ENCODE results near the gene AVL9.

DNA sequence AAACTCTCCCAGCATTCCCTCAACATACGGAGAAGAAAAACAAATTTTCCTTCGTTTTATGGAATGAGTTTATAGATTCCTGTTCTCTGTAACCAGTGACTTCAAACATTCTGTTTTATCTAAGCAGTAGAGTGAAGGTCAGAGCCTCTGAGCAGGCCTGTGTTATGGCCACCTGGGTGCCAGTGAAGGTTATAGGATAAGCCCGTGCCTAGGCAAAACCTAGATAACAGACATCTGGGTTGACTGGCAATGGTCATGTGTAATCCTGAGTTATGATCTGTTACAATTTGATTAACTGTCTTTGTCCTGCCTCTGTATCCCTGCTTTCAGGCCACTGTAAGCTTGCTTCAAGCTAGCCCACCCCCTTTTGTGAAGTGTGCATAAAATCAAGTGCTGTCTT is 13.4 kb upstream of the AVL9 start:
- TF ChIP-seq, protein P1, sequence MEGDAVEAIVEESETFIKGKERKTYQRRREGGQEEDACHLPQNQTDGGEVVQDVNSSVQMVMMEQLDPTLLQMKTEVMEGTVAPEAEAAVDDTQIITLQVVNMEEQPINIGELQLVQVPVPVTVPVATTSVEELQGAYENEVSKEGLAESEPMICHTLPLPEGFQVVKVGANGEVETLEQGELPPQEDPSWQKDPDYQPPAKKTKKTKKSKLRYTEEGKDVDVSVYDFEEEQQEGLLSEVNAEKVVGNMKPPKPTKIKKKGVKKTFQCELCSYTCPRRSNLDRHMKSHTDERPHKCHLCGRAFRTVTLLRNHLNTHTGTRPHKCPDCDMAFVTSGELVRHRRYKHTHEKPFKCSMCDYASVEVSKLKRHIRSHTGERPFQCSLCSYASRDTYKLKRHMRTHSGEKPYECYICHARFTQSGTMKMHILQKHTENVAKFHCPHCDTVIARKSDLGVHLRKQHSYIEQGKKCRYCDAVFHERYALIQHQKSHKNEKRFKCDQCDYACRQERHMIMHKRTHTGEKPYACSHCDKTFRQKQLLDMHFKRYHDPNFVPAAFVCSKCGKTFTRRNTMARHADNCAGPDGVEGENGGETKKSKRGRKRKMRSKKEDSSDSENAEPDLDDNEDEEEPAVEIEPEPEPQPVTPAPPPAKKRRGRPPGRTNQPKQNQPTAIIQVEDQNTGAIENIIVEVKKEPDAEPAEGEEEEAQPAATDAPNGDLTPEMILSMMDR (IDR thresholded peaks at IDR 0.05 in 8 of 11, conservative IDR thresholded peaks at IDR 0.05 in 3 of 11): no peak
- TF ChIP-seq POLR2A (IDR thresholded peaks at IDR 0.05) (no peak), POLR2AphosphoS5 (IDR thresholded peaks at IDR 0.05) (no peak)
